C4-2B (cell line): ENCODE results near the gene ARHGAP8.
"Not testable (repeated sequence)": the region's sequence is repeated elsewhere in the genome, so short reads cannot be mapped to it uniquely, and the experiment has no call there.

Experiments
- H3K27ac ChIP-seq: fragments of 450-650 bp; 2 replicates; pipeline ENCODE4 v1.5.1; 2017
- ZFX ChIP-seq: fragments of 450-650 bp; IDR thresholded peaks from 2 replicates; pipeline ENCODE4 v1.6.1; 2017
- TF ChIP-seq, protein P1 (sequence below): fragments of 450-650 bp; conservative IDR thresholded peaks from 2 replicates; pipeline ENCODE4 v1.5.1; 2017; ENCODE audit warnings: mild to moderate bottlenecking

Gene ARHGAP8

GRCh38 chr22:44799077-44799945 is 46.9 kb downstream of the ARHGAP8 start:
- TF ChIP-seq ZFX: no peak
- TF ChIP-seq, protein P1, sequence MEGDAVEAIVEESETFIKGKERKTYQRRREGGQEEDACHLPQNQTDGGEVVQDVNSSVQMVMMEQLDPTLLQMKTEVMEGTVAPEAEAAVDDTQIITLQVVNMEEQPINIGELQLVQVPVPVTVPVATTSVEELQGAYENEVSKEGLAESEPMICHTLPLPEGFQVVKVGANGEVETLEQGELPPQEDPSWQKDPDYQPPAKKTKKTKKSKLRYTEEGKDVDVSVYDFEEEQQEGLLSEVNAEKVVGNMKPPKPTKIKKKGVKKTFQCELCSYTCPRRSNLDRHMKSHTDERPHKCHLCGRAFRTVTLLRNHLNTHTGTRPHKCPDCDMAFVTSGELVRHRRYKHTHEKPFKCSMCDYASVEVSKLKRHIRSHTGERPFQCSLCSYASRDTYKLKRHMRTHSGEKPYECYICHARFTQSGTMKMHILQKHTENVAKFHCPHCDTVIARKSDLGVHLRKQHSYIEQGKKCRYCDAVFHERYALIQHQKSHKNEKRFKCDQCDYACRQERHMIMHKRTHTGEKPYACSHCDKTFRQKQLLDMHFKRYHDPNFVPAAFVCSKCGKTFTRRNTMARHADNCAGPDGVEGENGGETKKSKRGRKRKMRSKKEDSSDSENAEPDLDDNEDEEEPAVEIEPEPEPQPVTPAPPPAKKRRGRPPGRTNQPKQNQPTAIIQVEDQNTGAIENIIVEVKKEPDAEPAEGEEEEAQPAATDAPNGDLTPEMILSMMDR: no peak
- no peak overlapping the region for H3K27ac ChIP-seq

GRCh38 chr22:44799946-44800634 is 47.7 kb downstream of the ARHGAP8 start:
- H3K27ac ChIP-seq: not testable (repeated sequence)

GRCh38 chr22:44801476-44801875 is 49.1 kb downstream of the ARHGAP8 start:
- TF ChIP-seq ZFX: no peak
- no peak overlapping the region for H3K27ac ChIP-seq

DNA sequence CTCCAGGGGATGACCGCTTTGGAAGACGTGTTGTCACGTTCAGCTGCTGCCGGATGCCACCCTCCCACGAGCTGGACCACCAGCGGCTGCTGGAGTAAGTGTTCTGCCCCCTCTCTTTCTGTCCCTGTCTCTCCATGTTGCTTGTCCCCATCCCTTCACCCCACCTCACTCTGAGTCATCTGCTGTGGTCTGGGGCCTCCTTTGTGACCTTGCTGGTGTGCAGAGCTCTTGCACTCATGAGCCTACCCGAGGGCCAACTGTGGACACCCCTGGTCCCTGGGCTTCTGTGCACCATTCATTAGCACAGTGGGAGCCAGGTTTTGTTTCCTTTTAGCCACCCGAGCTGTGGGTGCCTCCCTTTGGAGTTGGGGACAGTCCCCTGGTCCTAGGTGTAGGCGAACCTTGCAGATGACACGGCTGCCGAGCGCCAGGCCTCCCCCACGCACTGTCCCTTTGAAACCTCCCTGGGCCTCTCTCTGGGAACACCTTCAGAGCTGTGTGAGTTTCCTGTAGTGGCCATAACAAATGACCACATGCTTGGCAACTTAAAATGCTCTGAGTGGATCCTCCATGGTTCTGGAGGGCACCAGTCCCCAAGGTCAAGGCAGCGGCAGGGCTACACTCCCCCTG is 49.8 kb downstream of the ARHGAP8 start:
- TF ChIP-seq, protein P1: no peak
- no peak for TF ChIP-seq ZFX
- H3K27ac ChIP-seq: no peak overlapping the region

- no peak for TF ChIP-seq ZFX
- TF ChIP-seq, protein P1: no peak
- H3K27ac ChIP-seq: no peak overlapping the region
These were observed 50.6 kb downstream of the ARHGAP8 start for GRCh38 chr22:44802956-44803355.

DNA sequence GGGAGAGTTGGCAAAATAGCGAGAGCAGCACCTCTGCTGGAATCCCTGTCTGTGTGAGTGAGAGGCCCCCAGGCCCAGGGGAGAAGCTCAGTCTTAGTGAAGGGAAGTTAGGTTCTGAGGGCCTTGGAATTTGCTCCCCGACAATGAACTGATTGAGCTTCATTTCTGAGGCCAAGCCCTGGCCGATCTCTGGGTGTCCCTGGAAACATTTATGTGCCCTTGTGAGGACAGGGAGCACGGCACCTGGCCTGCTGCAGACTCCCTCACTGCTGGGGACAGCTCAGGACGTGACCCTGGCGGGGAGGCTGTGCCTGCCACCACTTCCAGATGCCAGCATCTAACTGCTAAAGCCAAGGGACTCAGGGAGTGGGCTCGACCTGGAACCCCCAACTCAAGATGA is 52.0 kb downstream of the ARHGAP8 start:
- no peak for TF ChIP-seq ZFX
- no peak overlapping the region for H3K27ac ChIP-seq

GRCh38 chr22:44805711-44806110 is 53.3 kb downstream of the ARHGAP8 start:
- H3K27ac ChIP-seq: no peak overlapping the region
- TF ChIP-seq, protein P1: no peak
- no peak for TF ChIP-seq ZFX

GRCh38 chr22:44807232-44807631 is 54.9 kb downstream of the ARHGAP8 start:
- no peak overlapping the region for H3K27ac ChIP-seq
- TF ChIP-seq, protein P1: no peak
- TF ChIP-seq ZFX: no peak
